ENCODE measurements around the gene SLC1A4. TPM values are rescaled to one million over a fixed set of nuclear protein-coding genes. Genes with fewer than 3 reads are reported as not detected.
"Not testable (repeated sequence)": the region's sequence is repeated elsewhere in the genome, so short reads cannot be mapped to it uniquely, and the experiment has no call there.

The SLC1A4 gene
- total and polyA plus RNA-seq, 5 donors from 2014 or later: 8.1 to 22.1 (median 14.3) TPM

DNA sequence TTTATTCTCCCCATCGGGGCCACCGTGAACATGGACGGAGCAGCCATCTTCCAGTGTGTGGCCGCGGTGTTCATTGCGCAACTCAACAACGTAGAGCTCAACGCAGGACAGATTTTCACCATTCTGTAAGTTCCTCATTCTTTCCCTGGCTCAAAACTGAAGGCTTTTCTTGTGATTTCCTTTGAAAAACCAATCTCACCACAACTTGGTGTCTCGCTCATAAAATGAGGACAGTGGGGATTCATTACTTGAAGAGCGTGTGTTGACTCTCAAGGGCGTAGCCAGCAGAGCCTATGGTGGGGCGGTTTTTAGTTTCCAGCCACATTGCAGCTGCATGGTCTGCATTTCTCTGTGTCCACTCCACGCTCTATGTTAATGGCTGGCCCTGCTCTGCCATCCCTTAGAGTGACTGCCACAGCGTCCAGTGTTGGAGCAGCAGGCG is 29.0 kb downstream of the SLC1A4 start:
- Histone ChIP-seq H3K36me3 (ENCODE audit: control insufficient read depth, insufficient read depth, low read length) (peaks cover 52% of the 10 kb centered on the region), H3K27me3 (ENCODE audit: control insufficient read depth, insufficient read depth, low read length) (no peaks in the 10 kb centered on the region), H3K27ac (ENCODE audit: insufficient read depth, low read length, poor library complexity, severe bottlenecking) (no peak overlapping the region), H3K4me1 (ENCODE audit: control insufficient read depth, insufficient read depth, low read length, poor library complexity, severe bottlenecking) (no peaks in the 10 kb centered on the region), H3K9me3 (ENCODE audit: control insufficient read depth in 2 of 2, low read length in 2 of 2) (no peaks in the 10 kb centered on the region), H3K4me3 (ENCODE audit: low read depth, low read length) (no peak overlapping the region)
- no peak for DNase-seq
- H3K36me3 Mint-ChIP-seq: peaks cover 39% of the 10 kb centered on the region
- H3K9me3 Mint-ChIP-seq: no peaks in the 10 kb centered on the region
- ATAC-seq (ENCODE audit: low read depth in 2 of 2): no peak
- no peak overlapping the region for H3K27ac Mint-ChIP-seq
- H3K4me1 Mint-ChIP-seq: peaks cover 0 to 7% (median 3%) of the 10 kb centered on the region in 4 donors
- H3K27me3 Mint-ChIP-seq: no peaks in the 10 kb centered on the region
- no peak overlapping the region for H3K4me3 Mint-ChIP-seq

DNA sequence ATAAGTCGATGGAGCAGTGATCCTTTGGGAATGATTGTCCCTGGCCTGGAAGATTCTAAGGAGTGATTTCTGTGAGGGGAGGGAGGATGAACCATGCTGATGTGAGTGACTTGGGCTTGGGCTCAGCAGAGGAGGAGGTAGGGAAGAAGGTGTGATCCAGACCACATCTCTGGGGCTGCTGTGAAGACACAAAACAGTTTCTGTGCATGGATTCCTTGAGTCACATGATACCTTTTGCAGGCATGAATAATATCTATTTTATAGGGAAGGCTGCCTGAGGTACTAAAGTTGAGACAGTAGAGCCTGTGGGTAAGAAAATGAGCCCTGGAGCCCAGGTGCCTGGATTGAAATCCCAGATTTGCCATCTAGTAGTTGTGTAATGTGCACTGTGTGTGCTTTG is 29.8 kb downstream of the SLC1A4 start:
- no peaks in the 10 kb centered on the region for H3K27me3 ChIP-seq (ENCODE audit: control insufficient read depth, insufficient read depth, low read length)
- no peak overlapping the region for H3K4me3 ChIP-seq (ENCODE audit: low read depth, low read length)
- H3K4me1 ChIP-seq (ENCODE audit: control insufficient read depth, insufficient read depth, low read length, poor library complexity, severe bottlenecking): no peaks in the 10 kb centered on the region
- H3K36me3 Mint-ChIP-seq: peaks cover 38% of the 10 kb centered on the region
- no peak overlapping the region for H3K27ac Mint-ChIP-seq
- H3K27me3 Mint-ChIP-seq: no peaks in the 10 kb centered on the region
- no peaks in the 10 kb centered on the region for H3K9me3 ChIP-seq (ENCODE audit: control insufficient read depth in 2 of 2, low read length in 2 of 2)
- H3K4me3 Mint-ChIP-seq: no peak overlapping the region
- peaks cover 0 to 7% (median 2%) of the 10 kb centered on the region in 4 donors for H3K4me1 Mint-ChIP-seq
- DNase-seq (no peak), ATAC-seq (ENCODE audit: low read depth in 2 of 2) (no peak)
- H3K36me3 ChIP-seq (ENCODE audit: control insufficient read depth, insufficient read depth, low read length): peaks cover 52% of the 10 kb centered on the region
- H3K9me3 Mint-ChIP-seq: no peaks in the 10 kb centered on the region
- H3K27ac ChIP-seq (ENCODE audit: insufficient read depth, low read length, poor library complexity, severe bottlenecking): no peak overlapping the region

DNA sequence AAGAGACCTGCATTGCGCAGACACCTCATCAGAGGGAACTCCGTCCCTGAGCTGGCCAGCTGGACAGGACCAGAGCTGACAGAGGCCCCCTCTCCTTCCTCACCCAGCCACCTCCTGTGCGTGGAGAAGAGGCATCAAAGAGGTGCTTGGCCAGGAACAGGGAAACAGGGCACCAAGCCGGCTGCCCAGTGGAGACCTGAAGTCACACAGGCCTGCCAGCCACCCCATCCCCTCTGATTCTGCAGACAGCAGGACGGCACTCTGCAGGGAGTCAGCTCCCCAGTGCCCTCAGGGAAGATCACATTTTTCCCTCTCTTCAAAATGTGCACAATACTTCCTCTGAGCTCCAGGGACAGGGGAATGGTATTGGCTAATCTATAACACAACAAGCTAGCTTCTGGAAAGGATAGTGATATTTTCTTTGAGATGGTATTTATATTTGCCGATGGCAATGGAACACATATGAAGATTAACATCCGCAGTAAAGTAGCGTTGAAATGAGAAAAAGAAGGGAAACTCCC is 30.5 kb downstream of the SLC1A4 start:
- ATAC-seq (ENCODE audit: low read depth in 2 of 2) (no peak), DNase-seq (no peak)
- H3K4me1 Mint-ChIP-seq: peaks cover 0 to 6% (median 2%) of the 10 kb centered on the region in 4 donors
- H3K36me3 ChIP-seq (ENCODE audit: control insufficient read depth, insufficient read depth, low read length): peaks cover 57% of the 10 kb centered on the region
- H3K4me1 ChIP-seq (ENCODE audit: control insufficient read depth, insufficient read depth, low read length, poor library complexity, severe bottlenecking): no peaks in the 10 kb centered on the region
- no peak overlapping the region for H3K27ac ChIP-seq (ENCODE audit: insufficient read depth, low read length, poor library complexity, severe bottlenecking)
- no peaks in the 10 kb centered on the region for H3K9me3 Mint-ChIP-seq
- H3K27ac Mint-ChIP-seq: peak overlapping the region in 1 of 3 donors; percentile 86
- H3K27me3 ChIP-seq (ENCODE audit: control insufficient read depth, insufficient read depth, low read length): no peaks in the 10 kb centered on the region
- no peak overlapping the region for H3K4me3 ChIP-seq (ENCODE audit: low read depth, low read length)
- peaks cover 38% of the 10 kb centered on the region for H3K36me3 Mint-ChIP-seq
- no peaks in the 10 kb centered on the region for H3K9me3 ChIP-seq (ENCODE audit: control insufficient read depth in 2 of 2, low read length in 2 of 2)
- H3K4me3 Mint-ChIP-seq: no peak overlapping the region
- no peaks in the 10 kb centered on the region for H3K27me3 Mint-ChIP-seq

DNA sequence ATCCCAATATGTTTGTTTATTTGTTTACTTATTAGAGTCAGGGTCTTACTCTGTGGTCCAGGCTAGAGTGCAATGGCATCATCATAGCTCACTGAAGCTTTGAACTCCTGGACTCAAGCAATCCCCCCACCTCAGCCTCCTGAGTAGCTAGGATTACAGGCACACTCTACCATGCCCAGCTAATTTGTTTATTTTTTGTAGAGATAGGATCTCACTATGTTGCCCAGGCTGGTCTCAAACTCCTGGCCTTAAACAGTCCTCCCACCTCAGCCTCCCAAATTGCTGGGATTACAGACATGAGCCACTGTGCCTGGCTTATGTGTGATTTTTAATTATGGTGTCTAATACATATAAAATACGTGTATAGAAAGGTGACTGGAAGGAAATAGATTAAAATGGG is 31.1 kb downstream of the SLC1A4 start:
- not testable (repeated sequence) for H3K4me3 ChIP-seq (ENCODE audit: low read depth, low read length); DNase-seq; H3K9me3 ChIP-seq (ENCODE audit: control insufficient read depth in 2 of 2, low read length in 2 of 2); H3K4me1 Mint-ChIP-seq; H3K27ac ChIP-seq (ENCODE audit: insufficient read depth, low read length, poor library complexity, severe bottlenecking); ATAC-seq (ENCODE audit: low read depth in 2 of 2); H3K4me1 ChIP-seq (ENCODE audit: control insufficient read depth, insufficient read depth, low read length, poor library complexity, severe bottlenecking); H3K27ac Mint-ChIP-seq; H3K4me3 Mint-ChIP-seq; H3K27me3 Mint-ChIP-seq; H3K27me3 ChIP-seq (ENCODE audit: control insufficient read depth, insufficient read depth, low read length); H3K9me3 Mint-ChIP-seq
- peaks cover 38% of the 10 kb centered on the region for H3K36me3 Mint-ChIP-seq
- H3K36me3 ChIP-seq (ENCODE audit: control insufficient read depth, insufficient read depth, low read length): peaks cover 57% of the 10 kb centered on the region

DNA sequence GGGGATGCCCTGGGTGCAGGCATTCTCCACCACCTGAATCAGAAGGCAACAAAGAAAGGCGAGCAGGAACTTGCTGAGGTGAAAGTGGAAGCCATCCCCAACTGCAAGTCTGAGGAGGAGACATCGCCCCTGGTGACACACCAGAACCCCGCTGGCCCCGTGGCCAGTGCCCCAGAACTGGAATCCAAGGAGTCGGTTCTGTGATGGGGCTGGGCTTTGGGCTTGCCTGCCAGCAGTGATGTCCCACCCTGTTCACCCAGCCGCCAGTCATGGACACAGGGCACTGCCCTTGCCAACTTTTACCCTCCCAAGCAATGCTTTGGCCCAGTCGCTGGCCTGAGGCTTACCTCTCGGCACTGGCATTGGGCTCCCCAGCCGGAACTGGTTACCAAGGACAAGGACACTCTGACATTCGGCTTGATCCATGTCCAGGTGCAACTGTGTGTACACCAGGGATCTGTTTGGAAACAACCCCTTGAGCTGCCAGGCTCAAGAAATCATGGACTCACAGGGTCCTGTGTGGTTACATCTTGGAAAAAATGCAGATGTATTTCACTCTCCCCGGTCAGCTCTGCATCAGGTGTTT is 31.8 kb downstream of the SLC1A4 start:
- H3K4me1 ChIP-seq (ENCODE audit: control insufficient read depth, insufficient read depth, low read length, poor library complexity, severe bottlenecking): no peaks in the 10 kb centered on the region
- H3K4me1 Mint-ChIP-seq: peaks cover 0 to 9% (median 1%) of the 10 kb centered on the region in 4 donors
- no peak overlapping the region for H3K27ac ChIP-seq (ENCODE audit: insufficient read depth, low read length, poor library complexity, severe bottlenecking)
- no peaks in the 10 kb centered on the region for H3K27me3 ChIP-seq (ENCODE audit: control insufficient read depth, insufficient read depth, low read length)
- H3K36me3 Mint-ChIP-seq: peaks cover 42% of the 10 kb centered on the region
- H3K27me3 Mint-ChIP-seq: no peaks in the 10 kb centered on the region
- H3K9me3 Mint-ChIP-seq: no peaks in the 10 kb centered on the region
- ATAC-seq (ENCODE audit: low read depth in 2 of 2): no peak
- H3K4me3 Mint-ChIP-seq: no peak overlapping the region
- no peaks in the 10 kb centered on the region for H3K9me3 ChIP-seq (ENCODE audit: control insufficient read depth in 2 of 2, low read length in 2 of 2)
- H3K36me3 ChIP-seq (ENCODE audit: control insufficient read depth, insufficient read depth, low read length): peaks cover 57% of the 10 kb centered on the region
- H3K27ac Mint-ChIP-seq: no peak overlapping the region
- no peak for DNase-seq
- H3K4me3 ChIP-seq (ENCODE audit: low read depth, low read length): no peak overlapping the region

DNA sequence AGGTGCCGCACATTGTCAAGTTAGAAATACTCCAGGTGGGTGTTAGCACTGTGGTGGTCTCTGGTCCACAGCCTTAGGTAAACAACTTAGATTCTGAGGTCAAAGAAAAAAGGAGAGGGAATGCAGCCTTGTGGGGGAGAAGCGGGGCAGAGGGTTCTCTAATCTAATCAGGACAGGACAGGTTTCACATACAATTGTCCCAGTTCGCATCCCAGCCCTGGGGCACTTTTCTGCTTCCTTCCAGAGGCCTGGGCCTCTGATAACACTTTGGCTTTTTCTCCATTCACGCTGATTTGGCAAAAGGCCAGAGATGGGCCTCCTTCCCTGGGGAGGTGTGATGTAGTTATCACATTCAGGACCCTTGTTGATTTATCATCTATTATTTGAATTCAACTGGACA is 32.5 kb downstream of the SLC1A4 start:
- peaks cover 0 to 9% (median 1%) of the 10 kb centered on the region in 4 donors for H3K4me1 Mint-ChIP-seq
- no peaks in the 10 kb centered on the region for H3K27me3 ChIP-seq (ENCODE audit: control insufficient read depth, insufficient read depth, low read length)
- H3K4me3 ChIP-seq (ENCODE audit: low read depth, low read length): no peak overlapping the region
- ATAC-seq (ENCODE audit: low read depth in 2 of 2) (no peak), DNase-seq (no peak)
- H3K27me3 Mint-ChIP-seq: no peaks in the 10 kb centered on the region
- H3K9me3 ChIP-seq (ENCODE audit: control insufficient read depth in 2 of 2, low read length in 2 of 2): no peaks in the 10 kb centered on the region
- no peak overlapping the region for H3K27ac ChIP-seq (ENCODE audit: insufficient read depth, low read length, poor library complexity, severe bottlenecking)
- H3K9me3 Mint-ChIP-seq: no peaks in the 10 kb centered on the region
- H3K36me3 Mint-ChIP-seq: peaks cover 36% of the 10 kb centered on the region
- no peak overlapping the region for H3K4me3 Mint-ChIP-seq
- H3K36me3 ChIP-seq (ENCODE audit: control insufficient read depth, insufficient read depth, low read length): peaks cover 53% of the 10 kb centered on the region
- H3K4me1 ChIP-seq (ENCODE audit: control insufficient read depth, insufficient read depth, low read length, poor library complexity, severe bottlenecking): no peaks in the 10 kb centered on the region
- peak overlapping the region in 2 of 3 donors; percentile 34 to 85 for H3K27ac Mint-ChIP-seq

DNA sequence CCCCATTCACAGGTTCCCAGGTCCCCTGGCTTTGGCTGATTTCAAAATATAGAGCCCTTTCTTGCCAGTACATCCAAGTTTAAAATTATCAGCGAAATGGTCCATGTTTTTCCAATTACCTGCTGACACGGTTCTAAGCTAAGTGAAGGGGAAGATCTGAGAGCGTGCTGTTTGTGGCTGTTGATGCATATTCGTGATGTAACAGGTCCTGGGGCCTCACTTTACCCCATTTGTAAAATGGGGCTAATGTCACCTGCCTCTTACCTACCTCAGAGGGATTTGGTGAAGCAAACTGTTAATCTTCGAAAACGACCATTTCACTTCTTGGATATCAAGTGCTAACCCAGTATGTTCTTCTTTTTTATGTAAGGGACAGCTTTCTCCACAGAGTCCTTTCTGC is 33.0 kb downstream of the SLC1A4 start:
- Mint-ChIP-seq H3K4me3 (no peak overlapping the region), H3K9me3 (no peaks in the 10 kb centered on the region), H3K36me3 (peaks cover 33% of the 10 kb centered on the region), H3K27me3 (no peaks in the 10 kb centered on the region), H3K4me1 (peaks cover 0 to 9% (median 1%) of the 10 kb centered on the region in 4 donors), H3K27ac (peak overlapping the region; percentile 34 to 85 (median 39))
- DNase-seq (no peak), ATAC-seq (ENCODE audit: low read depth in 2 of 2) (no peak)
- H3K4me1 ChIP-seq (ENCODE audit: control insufficient read depth, insufficient read depth, low read length, poor library complexity, severe bottlenecking): no peaks in the 10 kb centered on the region
- no peak overlapping the region for H3K4me3 ChIP-seq (ENCODE audit: low read depth, low read length)
- H3K9me3 ChIP-seq (ENCODE audit: control insufficient read depth in 2 of 2, low read length in 2 of 2): no peaks in the 10 kb centered on the region
- no peaks in the 10 kb centered on the region for H3K27me3 ChIP-seq (ENCODE audit: control insufficient read depth, insufficient read depth, low read length)
- H3K36me3 ChIP-seq (ENCODE audit: control insufficient read depth, insufficient read depth, low read length): peaks cover 49% of the 10 kb centered on the region
- no peak overlapping the region for H3K27ac ChIP-seq (ENCODE audit: insufficient read depth, low read length, poor library complexity, severe bottlenecking)

DNA sequence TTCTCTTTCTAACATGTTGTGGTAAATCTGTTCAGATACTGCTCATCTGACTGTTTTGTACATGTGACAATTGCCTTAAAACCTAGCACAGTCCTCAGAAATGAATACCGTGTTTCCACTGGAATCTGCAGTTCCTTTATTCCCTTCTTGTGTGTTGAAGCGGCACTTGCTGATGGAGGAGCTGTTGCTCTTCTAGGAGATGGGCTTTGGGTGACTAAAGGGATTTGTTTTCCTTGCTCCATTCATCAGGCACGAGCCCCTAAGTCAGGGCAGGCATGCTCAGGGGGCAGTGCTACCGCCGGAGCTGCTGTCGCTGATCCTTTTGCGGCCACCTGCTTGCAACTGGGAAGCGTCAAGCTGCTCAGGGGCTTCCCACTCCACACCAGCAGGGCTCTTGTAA is 34.5 kb downstream of the SLC1A4 start:
- H3K9me3 Mint-ChIP-seq: no peaks in the 10 kb centered on the region
- ATAC-seq (ENCODE audit: low read depth in 2 of 2) (no peak), DNase-seq (no peak)
- peaks cover 0 to 4% (median 4%) of the 10 kb centered on the region in 4 donors for H3K4me1 Mint-ChIP-seq
- peak overlapping the region in 1 of 3 donors; percentile 16 for H3K27ac Mint-ChIP-seq
- Histone ChIP-seq H3K36me3 (ENCODE audit: control insufficient read depth, insufficient read depth, low read length) (peaks cover 34% of the 10 kb centered on the region), H3K27ac (ENCODE audit: insufficient read depth, low read length, poor library complexity, severe bottlenecking) (no peak overlapping the region), H3K27me3 (ENCODE audit: control insufficient read depth, insufficient read depth, low read length) (no peaks in the 10 kb centered on the region), H3K9me3 (ENCODE audit: control insufficient read depth in 2 of 2, low read length in 2 of 2) (no peaks in the 10 kb centered on the region), H3K4me1 (ENCODE audit: control insufficient read depth, insufficient read depth, low read length, poor library complexity, severe bottlenecking) (no peaks in the 10 kb centered on the region), H3K4me3 (ENCODE audit: low read depth, low read length) (no peak overlapping the region)
- peaks cover 22% of the 10 kb centered on the region for H3K36me3 Mint-ChIP-seq
- H3K27me3 Mint-ChIP-seq: no peaks in the 10 kb centered on the region
- H3K4me3 Mint-ChIP-seq: no peak overlapping the region
